Erythroblast (primary cell): ENCODE results near the gene PALLD.

ENCODE experiments used
- GATA1 ChIP-seq: IDR thresholded peaks from 2 replicates; pipeline ENCODE4 v1.6.1; 2011; ENCODE audit warnings: low read depth, mild to moderate bottlenecking, control low read depth, low read length, moderate library complexity
- POLR2A ChIP-seq: IDR thresholded peaks from 2 replicates; pipeline ENCODE4 v1.6.1; 2011; ENCODE audit warnings: mild to moderate bottlenecking, low read length

DNA sequence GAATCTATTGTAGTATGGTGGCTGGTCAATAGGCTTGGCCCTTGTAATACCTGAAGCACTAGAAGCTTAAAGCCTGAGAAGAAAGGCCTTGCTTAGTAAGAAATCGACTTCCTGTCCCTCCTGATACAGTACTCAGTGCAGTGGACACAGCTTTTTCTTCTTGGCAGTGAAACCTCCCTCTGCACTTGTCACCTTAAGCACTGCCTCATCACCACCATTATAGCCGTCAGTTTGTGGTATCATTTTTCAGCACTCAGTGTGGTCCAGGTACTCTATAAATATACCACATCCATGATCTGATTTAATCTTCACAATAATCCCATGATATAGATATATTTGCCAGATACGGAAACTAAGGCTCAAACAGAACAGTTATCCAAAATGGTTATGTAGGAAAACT is 75.2 kb downstream of the PALLD start:
- no peak for TF ChIP-seq POLR2A
- TF ChIP-seq GATA1: no peak
